Measurements from ENCODE around the gene SH2D5. TPM values are rescaled to one million over a fixed set of nuclear protein-coding genes. Genes with fewer than 3 reads are reported as not detected.

SH2D5 gene
- total RNA-seq, 1 experiment from 2014 or later, result 8.3 TPM

DNA sequence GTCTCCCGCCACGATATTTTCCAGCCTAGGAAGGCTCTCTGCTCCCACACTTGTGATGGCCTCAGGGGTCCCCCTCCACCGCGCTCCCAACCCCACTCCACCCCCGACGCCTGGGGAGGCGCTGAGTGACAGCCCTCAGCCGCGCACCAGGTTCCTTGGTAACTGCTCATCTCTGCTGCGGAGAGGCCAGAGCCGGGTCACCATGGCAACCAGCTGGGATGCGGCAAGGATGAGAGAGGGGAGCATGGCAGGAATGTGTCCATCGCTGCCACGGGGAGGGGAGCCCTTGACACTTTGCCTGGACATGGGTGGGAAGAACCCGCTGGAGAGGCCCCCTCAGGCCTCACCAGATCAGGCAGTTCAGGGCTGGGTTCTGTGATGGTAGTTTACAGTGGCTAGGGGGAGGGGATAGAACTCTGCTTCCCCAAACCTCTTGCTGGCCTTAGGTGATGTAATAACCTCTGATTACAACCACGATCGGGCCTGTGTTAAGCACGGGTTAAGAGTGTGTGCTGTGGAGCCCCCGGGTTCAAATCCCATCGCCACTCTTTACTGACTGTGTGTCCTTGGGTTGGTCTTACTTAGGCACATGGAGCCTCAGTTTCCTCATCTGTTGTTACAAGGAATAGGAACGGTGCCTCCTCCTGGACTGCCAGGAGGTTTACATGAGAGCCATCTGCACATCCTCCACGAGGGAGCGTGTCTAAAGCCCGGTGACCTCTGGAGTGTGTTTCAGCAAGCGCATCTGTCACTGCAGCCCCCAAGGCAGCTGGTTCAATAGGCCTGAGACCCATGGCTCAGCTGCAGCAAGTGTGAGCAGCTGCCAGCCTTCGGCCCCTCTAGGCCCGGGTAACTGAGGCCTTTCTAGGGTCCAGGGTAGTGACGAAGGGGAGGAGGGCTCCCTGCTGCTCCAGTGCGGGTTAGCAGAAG is 21.0 kb downstream of the SH2D5 start:
- Histone ChIP-seq H3K36me3 (replicated peaks; ENCODE audit: control insufficient read depth, insufficient read depth, low read length) (peaks cover 4% of the 10 kb centered on the region), H3K4me3 (ENCODE audit: insufficient read depth, low read depth, low read length) (no peak overlapping the region), H3K27me3 (ENCODE audit: control insufficient read depth, insufficient read depth, low read length) (peaks cover under 1% of the 10 kb centered on the region; the same call in 1 of the 2 replicates)
- peak; percentile 68 for DNase-seq

DNA sequence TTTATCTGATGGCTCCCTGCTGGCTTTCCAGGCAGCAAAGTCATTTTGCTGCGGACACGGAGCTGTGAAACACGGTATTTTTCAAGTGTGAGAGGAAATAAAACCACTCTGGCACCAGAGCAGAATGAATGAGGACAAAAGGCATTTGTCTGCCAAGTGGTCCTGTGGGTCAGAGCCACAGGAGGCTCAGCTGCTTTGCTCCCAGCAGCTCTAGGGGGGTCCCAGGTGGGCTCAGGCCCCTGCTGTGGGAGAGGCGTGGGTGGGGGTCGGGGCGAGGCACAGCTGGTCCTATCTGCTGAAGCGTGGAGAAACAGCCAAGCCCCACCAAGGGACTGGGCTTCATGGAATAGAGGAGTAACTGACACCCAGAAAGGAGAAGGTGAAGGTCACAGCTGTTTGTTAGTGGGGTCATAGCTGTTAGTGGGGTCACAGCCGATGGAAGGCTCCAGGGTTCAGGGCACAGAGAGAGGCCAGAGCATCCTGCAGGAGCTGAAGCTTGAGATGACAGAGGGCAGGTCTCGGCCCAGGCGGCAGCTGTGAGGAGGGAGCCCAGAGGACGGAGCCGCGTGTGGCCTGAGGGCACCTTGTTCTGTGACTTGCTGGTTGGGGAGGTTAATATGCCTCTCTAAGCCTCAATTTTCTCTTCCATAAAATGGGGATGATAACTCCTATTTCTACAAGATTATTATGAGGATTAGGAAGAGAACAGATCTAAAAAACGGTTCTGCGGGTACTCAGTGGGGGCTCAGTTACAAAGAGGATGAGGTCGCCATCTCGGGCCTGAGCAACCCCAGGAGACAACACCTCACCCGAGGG is 21.8 kb downstream of the SH2D5 start:
- no peak for DNase-seq
- H3K4me3 ChIP-seq (ENCODE audit: insufficient read depth, low read depth, low read length), result no peak overlapping the region
- no peaks in the 10 kb centered on the region; the same call in 1 of the 2 replicates for H3K27me3 ChIP-seq (ENCODE audit: control insufficient read depth, insufficient read depth, low read length)
- H3K36me3 ChIP-seq (replicated peaks; ENCODE audit: control insufficient read depth, insufficient read depth, low read length), result peaks cover 4% of the 10 kb centered on the region

DNA sequence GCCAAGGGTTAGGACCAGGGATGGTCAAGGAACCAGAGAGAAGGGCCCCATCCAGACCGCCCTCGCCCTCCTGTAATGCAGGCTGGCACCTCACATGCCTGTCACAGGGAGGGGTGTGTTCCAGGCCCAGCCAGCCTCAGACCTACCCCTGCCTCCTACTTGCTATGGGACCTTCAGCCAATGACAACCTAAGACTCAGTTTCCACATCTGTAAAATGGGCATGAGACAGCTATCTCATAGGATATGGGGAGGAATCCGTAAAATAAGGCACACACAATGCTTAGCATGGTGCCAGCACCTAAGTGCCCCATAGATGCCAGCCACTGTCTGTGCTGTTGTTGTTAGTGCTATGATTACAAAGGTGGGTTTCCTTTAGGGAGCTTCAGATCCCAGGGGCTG is 22.6 kb downstream of the SH2D5 start:
- no peak for DNase-seq
- Histone ChIP-seq H3K36me3 (replicated peaks; ENCODE audit: control insufficient read depth, insufficient read depth, low read length) (peaks cover 4% of the 10 kb centered on the region), H3K27me3 (ENCODE audit: control insufficient read depth, insufficient read depth, low read length) (no peaks in the 10 kb centered on the region), H3K4me3 (ENCODE audit: insufficient read depth, low read depth, low read length) (no peak overlapping the region)

DNA sequence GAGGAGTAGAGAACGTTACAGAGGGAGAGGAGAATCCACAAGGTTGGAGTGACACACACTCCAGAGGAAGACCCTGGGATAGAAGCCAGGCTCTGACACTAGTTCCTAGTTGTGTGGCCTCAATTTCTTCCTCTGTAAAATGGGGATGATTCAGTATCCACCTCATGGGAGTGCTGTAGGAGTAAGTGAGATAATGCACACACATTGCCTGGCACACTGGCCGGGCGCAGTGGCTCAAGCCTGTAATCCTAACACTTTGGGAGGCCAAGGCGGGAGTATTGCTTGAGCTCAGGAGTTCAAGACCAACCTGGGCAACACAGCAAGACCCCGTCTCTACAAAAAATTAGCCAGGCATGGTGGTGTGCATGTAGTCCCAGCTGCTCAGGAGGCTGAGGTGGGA is 23.6 kb downstream of the SH2D5 start:
- Histone ChIP-seq H3K4me3 (ENCODE audit: insufficient read depth, low read depth, low read length) (no peak overlapping the region), H3K36me3 (replicated peaks; ENCODE audit: control insufficient read depth, insufficient read depth, low read length) (peaks cover 4% of the 10 kb centered on the region), H3K27me3 (ENCODE audit: control insufficient read depth, insufficient read depth, low read length) (no peaks in the 10 kb centered on the region)
- no peak for DNase-seq

DNA sequence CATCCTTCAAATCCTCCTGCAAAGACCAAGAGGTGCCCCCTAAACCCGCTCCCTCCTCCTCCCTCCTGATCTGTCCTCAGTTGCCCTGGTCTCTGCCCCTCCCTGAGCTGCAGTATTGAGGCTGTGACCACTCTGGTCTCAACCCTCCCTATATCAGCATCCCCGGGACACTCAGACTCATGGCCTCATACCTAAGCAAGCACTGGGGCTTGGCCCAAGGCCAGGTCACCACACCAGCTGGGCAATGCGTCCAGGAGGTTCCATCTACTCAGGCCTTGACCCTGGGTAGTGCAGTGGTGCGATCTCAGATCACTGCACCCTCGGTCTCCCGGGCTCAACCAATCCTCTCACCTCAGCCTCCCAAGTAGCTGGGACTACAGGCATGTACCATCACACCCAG is 24.4 kb downstream of the SH2D5 start:
- H3K4me3 ChIP-seq (ENCODE audit: insufficient read depth, low read depth, low read length), result no peak overlapping the region
- no peaks in the 10 kb centered on the region for H3K27me3 ChIP-seq (ENCODE audit: control insufficient read depth, insufficient read depth, low read length)
- DNase-seq, result no peak
- peaks cover 3% of the 10 kb centered on the region for H3K36me3 ChIP-seq (replicated peaks; ENCODE audit: control insufficient read depth, insufficient read depth, low read length)

DNA sequence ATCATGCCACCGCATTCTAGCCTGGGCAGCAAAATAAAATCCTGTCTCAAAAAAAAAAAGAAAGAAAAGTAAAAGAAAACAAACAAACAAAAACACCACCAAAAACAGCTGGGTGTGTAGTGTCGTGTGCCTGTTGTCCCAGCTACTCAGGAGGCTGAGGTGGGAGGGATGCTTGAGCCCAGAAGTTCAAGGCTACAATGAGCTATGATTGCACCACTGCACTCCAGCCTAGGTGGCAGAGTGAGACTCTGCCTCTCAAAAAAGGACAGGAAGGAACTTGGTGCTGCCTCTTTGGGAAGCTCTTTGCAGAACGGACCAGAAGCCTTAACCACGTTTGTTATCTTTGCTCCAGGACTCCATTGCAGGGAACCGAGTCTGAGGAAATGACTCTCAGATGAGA is 25.7 kb downstream of the SH2D5 start:
- no peak overlapping the region for H3K4me3 ChIP-seq (ENCODE audit: insufficient read depth, low read depth, low read length)
- peaks cover 3% of the 10 kb centered on the region for H3K36me3 ChIP-seq (replicated peaks; ENCODE audit: control insufficient read depth, insufficient read depth, low read length)
- no peak for DNase-seq
- no peaks in the 10 kb centered on the region for H3K27me3 ChIP-seq (ENCODE audit: control insufficient read depth, insufficient read depth, low read length)

DNA sequence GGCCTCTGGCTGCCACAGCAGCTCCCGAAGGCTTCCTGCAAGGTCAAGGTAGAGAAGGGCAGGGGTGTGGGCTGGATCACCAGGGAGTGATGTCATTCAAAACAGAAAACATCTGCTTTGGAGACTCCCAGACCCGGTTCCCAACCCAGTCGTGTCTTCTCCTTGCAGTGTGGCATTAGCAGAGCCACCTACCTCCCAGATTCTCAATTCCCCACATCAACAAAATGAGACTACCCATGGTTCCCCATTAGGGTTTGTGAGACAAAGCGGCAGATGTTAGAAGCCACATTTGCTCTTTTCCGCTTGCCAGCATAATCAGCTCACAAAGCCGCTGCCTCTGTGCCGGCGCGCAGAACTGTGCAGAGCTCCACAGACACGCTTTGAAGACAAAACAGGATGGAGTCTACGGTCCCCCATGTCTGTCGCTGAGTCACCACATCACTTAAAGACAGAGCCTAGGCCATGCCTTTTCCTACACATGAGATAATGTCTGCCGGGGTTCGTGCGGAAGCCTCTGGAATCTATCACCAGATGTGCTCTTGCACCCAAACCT is 27.2 kb downstream of the SH2D5 start:
- Histone ChIP-seq H3K4me3 (ENCODE audit: insufficient read depth, low read depth, low read length) (no peak overlapping the region), H3K27me3 (ENCODE audit: control insufficient read depth, insufficient read depth, low read length) (no peaks in the 10 kb centered on the region), H3K36me3 (replicated peaks; ENCODE audit: control insufficient read depth, insufficient read depth, low read length) (peaks cover 2% of the 10 kb centered on the region; the same call in 1 of the 2 replicates)
- DNase-seq, result no peak

DNA sequence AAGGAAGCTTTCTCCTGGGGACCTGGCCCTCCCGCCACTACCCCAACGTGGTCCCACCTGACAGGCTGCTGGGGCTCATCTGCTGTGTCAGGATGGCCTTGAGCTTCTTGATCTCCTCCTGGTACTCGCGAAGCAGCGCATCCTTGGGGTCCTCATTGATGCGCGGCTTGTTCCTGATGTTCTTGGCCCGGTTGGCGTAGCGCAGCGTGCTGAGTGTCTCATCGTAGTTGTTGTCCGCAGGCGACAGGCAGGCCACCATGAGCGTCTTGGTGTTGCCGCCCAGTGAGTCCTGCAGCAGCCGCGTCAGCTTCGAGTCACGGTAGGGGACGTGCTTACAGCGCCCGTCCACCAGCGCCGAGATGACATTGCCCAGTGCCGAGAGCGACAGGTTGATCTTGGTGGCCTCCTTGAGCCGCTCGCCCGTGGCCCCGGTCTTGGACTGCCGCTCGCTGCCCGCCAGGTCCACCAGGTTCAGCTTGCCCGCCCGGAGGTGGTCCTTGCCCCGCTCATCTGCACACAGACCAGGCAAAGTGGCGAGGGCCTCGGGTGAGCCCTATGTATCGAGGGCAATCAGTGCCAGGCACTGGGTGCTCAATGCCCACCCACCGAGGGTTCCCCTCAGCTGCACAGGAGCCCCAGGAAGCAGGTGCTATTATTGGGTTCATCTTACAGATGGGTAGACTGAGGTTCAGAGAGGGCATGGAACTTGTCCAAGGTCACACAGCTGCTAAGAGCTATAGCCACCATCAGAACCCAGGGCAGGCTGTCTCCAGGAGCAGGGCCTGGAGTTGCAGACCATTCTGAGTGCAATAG is 27.9 kb downstream of the SH2D5 start:
- Histone ChIP-seq H3K27me3 (ENCODE audit: control insufficient read depth, insufficient read depth, low read length) (no peaks in the 10 kb centered on the region), H3K4me3 (ENCODE audit: insufficient read depth, low read depth, low read length) (no peak overlapping the region), H3K36me3 (replicated peaks; ENCODE audit: control insufficient read depth, insufficient read depth, low read length) (peaks cover 2% of the 10 kb centered on the region; the same call in 1 of the 2 replicates)
- no peak for DNase-seq

DNA sequence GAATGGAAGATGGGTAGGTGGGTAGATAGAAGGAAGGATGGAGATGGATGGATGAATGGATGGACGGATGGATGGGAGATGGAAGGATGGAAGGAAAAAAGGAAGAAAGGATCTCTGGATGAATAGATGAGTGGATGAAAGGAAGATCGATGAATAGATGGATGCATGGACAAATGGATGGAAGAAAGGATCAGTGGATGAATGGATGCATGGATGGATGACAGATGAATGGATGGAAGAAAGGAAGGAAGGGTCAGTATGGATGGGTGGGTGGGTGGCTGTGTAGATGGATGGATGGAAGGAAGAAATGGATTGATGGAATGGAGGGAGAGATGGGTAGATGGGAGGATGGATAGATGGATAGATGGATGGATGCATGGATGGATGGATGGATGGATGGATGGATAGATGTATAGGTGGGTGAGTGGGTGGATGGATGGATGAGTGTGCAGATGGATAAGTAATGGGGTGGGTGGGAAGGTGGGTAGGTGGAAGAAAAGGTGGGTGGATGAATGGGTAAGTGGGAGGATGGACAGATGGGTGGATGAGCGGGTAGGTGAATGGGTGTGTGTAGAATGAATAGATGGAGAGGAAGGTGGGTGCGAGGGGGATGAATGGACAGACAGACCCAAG is 29.3 kb downstream of the SH2D5 start:
- no peak for DNase-seq
- Histone ChIP-seq H3K36me3 (replicated peaks; ENCODE audit: control insufficient read depth, insufficient read depth, low read length) (no peaks in the 10 kb centered on the region; the same call in 1 of the 2 replicates), H3K27me3 (ENCODE audit: control insufficient read depth, insufficient read depth, low read length) (no peaks in the 10 kb centered on the region)

DNA sequence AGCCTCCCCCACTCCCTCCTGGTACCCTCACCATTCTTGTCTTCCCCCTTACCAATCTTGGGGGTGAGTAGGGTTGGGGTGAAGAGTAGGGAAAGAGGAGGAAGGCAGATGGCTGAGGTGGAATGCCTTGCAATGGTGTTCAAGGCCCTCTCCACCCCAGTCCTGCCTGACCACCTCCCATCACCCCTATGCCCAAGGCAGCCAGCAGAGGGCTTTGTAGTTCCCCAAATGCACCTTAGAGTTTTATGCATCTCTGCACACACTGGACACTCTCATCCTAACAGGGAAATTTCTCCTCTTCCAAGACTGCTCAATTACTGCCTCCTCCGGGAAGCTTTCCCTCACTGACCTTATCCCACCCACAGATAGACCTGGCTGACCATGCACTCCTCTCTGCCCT is 30.1 kb downstream of the SH2D5 start:
- no peaks in the 10 kb centered on the region for H3K27me3 ChIP-seq (ENCODE audit: control insufficient read depth, insufficient read depth, low read length)
- no peaks in the 10 kb centered on the region; the same call in 1 of the 2 replicates for H3K36me3 ChIP-seq (replicated peaks; ENCODE audit: control insufficient read depth, insufficient read depth, low read length)

More for the DNA sequence above, 29.3 kb downstream of the SH2D5 start:
- H3K4me3 ChIP-seq (ENCODE audit: insufficient read depth, low read depth, low read length), result no peak overlapping the region

DNA sequence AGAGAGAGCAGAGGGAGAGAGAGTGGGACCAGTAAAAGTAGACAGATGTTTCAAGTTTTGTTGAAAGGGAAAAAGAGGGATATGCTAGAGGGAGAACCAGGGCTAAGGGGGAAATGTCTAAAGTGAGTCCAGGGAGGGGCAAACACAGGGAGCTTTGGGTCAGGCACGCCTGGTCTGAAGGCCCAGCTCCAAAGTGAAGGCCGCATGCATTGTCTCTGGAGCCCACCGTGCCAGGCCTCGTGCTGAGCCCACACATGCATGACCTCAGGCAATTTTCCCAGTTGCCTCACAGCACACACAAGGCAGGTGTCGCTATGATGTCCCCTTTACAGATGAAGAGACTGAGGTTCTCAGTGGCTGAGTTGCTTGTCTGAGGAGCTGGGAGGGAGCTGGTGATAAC is 30.7 kb downstream of the SH2D5 start:
- H3K36me3 ChIP-seq (replicated peaks; ENCODE audit: control insufficient read depth, insufficient read depth, low read length), result no peaks in the 10 kb centered on the region
- no peaks in the 10 kb centered on the region for H3K27me3 ChIP-seq (ENCODE audit: control insufficient read depth, insufficient read depth, low read length)
- no peak overlapping the region for H3K4me3 ChIP-seq (ENCODE audit: insufficient read depth, low read depth, low read length)
- DNase-seq, result no peak

More for the DNA sequence above, 30.1 kb downstream of the SH2D5 start:
- H3K4me3 ChIP-seq (ENCODE audit: insufficient read depth, low read depth, low read length), result no peak overlapping the region
- no peak for DNase-seq

DNA sequence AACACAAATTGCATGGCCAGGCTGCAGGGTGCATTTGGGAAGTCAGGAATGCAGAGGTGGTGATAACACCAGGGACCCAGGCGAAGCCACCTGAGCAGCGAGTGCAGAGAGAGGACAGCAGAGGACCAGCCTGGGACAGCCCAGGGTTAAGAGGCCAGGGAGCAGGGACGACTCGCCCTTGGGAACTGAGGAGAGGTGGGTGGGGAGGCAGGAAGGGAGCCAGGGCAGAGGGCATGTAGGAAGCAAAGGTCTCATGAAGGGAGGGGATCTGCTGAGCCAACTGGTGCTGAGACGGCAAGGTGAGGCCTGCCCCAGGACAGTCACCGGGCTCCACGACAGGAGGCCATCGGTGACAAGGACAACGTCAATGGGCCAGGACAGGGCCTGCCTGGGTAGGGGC is 31.1 kb downstream of the SH2D5 start:
- Histone ChIP-seq H3K27me3 (ENCODE audit: control insufficient read depth, insufficient read depth, low read length) (no peaks in the 10 kb centered on the region), H3K4me3 (ENCODE audit: insufficient read depth, low read depth, low read length) (no peak overlapping the region)
- DNase-seq, result no peak

DNA sequence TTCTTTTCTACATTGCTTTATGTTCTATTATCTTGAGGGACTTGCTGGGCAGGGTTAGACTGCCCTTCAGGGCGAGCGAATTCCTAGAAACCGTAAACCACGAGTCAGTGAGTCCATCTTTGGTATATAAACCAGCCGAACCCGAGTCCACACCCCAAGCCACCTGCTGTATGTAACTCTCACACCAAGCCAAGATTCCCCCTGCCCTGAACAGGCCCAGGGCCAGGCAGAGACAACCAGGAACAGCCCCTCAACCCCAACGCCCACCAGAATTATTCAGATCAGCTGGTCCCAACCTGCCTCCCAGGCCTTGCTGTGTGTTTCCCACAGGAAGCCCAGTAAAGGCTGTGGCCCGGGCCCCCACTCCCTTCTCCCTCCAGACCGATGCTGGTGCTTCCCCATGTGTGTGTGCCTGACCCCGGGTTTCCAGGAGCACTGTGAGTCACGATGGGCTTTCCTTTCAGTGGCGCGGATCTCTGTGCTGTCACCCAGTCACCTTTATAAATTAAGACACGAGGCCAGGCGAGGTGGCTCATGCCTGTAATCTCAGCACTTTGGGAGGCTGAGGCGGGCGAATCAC is 31.8 kb downstream of the SH2D5 start:
- DNase-seq, result no peak
- Histone ChIP-seq H3K27me3 (ENCODE audit: control insufficient read depth, insufficient read depth, low read length) (no peaks in the 10 kb centered on the region; the same call in 1 of the 2 replicates), H3K4me3 (ENCODE audit: insufficient read depth, low read depth, low read length) (no peak overlapping the region)

More for the DNA sequence above, 31.1 kb downstream of the SH2D5 start:
- H3K36me3 ChIP-seq (replicated peaks; ENCODE audit: control insufficient read depth, insufficient read depth, low read length), result no peaks in the 10 kb centered on the region

More for the DNA sequence above, 31.8 kb downstream of the SH2D5 start:
- H3K36me3 ChIP-seq (replicated peaks; ENCODE audit: control insufficient read depth, insufficient read depth, low read length), result no peaks in the 10 kb centered on the region
